Right forelimb (tissue), 1 donor: ENCODE results near the gene MITF.
"Not testable (repeated sequence)": the region's sequence is repeated elsewhere in the genome, so short reads cannot be mapped to it uniquely, and the experiment has no call there.

ENCODE experiments used
- DNase-seq: peaks from one replicate; pipeline ENCODE4 v3.0.0-alpha.2; 2018

MITF gene

DNA sequence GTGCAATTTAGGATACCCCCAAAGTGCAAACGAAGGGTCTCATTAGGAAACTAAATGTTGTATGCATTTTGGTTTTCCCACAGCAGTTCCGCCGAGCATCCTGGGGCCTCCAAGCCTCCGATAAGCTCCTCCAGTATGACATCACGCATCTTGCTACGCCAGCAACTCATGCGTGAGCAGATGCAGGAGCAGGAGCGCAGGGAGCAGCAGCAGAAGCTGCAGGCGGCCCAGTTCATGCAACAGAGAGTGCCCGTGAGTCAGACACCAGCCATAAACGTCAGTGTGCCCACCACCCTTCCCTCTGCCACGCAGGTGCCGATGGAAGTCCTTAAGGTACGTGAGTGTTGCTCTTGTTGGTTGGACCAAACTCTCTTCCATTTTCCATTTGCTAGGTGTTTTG lies 139.8 kb downstream of the MITF start:
- no peak for DNase-seq

DNA sequence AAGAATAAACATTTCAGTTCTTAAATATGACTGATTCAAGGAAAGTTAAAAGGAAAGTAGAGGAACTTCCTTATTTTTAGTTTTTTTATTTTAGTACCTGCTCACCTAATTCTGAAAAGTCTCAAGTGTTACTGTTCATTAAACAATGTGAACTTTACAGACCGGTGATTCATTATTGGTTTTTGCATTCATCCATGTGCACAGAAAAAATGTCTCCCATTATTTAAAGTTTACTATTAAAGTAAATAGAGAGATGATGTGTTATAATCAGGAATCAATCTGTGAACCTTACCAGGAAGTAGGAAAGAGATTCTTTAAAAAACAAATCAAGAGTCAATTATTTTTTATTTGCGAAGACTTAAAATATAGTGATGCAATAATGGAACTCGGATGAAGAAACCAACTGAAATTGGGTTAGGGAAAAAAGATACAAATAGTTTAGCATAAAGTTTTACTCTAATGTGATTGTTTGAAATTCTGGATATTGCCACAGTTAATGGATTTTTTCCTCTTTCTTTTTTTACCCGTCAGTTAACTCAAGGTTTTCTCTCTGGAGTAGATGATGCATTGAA lies 140.9 kb downstream of the MITF start:
- no peak for DNase-seq

DNA sequence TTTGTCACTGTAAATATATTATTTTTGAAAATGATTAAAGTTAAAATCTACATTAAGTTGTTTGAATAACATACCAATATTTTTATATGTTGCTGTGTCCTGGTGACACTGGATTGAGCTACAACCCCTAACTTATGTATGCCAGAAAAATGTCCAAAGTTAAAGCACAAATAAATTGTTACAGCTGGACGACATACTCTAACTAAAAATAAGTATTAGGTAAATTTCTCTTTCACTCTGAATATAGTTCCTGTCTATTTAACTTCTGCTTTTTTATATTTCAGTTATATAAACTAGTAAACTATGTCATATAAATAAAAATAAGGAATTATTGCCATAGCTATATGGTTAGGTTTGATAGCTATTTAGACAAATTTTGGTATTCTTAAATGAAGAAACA lies 141.8 kb downstream of the MITF start:
- no peak for DNase-seq

DNA sequence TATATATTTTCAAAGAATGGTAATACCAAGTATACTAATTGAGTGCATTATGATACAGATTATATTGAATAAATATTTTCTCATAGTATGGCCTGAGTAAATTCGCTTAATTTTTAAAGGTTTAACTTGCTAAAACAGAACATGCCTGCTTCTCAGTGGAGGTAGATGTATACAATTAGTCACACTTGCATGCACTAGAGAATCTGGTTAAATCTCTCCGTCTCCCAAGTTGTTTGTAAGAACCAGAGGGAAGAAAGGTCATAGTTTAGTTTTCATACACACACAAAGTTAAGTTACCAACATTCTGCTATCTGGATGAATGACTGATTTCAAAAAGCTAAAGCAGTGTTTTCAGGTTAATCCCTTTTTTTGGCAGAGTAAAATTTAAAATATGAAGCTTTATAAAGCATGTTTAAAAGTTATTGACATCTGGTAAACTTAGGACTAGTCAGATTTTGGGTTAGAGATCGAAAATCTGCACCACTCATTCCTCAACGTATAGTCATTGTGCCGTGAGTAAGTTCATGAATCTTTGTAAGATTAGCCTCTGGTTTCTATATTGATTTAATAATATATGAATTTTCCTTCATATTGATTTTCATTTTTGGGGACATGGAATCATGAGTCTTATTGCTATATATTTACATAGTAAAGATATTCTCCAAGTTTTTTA lies 142.6 kb downstream of the MITF start:
- no peak for DNase-seq

DNA sequence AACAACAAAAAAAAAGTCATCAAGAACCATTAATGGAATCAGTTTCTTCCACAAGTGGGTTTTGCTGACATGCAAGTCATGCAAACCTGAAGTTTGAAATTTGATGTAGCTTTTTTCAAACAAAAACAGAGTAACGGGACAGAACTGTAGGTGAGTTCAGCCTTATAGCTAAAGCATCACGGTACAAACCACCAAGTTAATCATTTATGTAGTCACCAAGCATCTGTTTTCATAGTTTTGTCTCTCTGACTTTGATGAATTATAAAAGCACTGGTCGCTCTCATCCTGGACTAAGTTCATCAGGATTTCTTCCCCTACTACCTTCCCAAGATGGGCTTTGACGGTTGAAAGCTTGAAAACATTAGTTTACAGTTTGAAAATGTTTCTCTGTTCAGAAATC lies 143.3 kb downstream of the MITF start:
- DNase-seq = no peak

DNA sequence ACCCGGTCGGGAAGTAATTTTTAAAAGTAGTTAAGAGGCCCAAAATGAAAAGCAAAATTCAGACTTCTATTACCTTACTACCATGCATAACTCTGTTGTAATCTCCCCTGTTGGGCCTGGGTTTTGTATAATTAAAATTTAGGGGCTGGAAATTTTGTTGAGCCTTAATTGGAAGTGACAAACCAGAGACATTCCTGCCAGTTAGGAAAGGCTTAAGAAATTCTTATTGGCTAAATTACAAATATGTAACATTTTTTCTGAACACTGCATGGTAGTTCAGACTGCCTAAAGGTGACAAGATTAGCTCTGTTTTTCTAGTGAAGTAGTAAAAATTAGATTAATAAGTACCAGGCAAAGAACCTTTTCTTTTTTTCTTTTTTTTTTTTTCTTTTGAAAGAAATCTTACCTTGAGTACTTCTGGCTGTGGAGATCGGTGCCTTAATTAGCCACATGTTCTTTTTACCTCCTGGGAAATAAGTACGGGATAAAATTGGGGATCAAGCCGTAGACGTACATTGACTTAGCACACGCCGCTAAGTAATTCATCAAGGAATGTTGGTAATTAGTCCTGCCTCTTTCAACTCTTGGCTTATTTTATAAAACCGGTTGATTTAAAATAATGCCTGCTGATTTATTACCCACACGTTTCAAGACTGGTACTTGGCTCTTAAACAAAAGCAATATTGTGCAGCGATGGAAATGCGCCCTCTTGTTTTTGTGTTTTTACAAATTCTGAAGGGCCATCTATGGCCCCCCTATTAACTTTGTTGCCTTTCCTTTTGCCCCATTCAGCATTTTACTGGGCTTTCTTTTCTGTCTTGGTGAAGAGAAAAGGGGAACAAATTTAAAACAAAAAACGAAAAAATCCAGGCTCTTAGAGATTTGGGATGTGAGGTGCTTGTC lies 149.0 kb downstream of the MITF start:
- no peak for DNase-seq

DNA sequence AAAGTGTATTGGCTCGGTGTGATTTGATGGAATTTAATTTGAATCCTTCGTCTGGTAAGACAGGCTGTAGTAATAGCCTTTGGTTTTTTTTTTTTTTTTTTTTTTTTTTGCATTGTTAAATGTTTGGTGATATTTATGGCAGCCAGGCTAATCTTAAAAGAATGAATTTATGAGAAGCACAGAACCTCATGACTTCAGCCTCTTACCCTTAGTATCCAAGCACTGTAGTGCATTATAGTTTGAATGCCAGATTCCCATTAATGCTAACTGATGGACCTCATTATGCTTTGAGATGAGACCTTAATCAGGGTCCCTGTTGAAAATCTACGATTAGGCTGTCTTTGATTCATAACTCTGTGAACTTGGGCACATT lies 149.7 kb downstream of the MITF start:
- no peak for DNase-seq

DNA sequence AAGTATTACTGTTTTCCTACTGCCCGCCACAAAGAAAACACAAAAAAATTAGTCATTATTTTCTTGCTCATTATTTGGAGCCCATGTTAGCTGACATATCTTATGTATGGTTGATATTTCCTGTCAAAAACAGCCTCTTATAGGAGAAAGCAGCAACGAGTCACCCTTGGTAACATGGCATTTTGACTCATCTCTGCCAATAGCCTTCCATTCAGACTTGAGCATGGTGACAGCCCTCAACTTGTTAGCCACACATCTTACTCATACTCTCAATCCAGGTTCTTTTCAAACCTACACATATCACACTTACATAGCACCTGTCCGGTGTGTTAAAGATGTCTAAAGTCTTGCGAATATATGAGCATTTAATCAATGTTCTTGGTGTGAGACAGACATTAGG lies 150.8 kb downstream of the MITF start:
- no peak for DNase-seq

DNA sequence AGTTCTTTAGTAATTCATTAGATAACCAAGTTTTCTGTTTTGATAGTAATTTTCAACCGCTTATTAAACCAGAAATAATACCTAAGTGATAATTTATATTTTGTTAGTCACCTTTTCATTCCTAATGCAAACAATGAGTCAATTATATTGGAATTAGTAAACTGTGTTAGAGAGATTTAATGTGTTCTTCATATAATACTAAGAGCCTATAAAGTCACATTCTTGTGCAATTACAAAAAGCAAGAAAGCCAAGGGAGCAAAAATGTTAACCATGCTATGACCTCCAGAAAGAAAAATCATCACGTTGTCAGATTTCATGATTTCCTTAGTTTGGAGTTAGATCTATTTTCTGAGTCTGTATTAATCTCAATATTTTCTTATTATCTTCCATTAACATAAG lies 151.4 kb downstream of the MITF start:
- no peak for DNase-seq

DNA sequence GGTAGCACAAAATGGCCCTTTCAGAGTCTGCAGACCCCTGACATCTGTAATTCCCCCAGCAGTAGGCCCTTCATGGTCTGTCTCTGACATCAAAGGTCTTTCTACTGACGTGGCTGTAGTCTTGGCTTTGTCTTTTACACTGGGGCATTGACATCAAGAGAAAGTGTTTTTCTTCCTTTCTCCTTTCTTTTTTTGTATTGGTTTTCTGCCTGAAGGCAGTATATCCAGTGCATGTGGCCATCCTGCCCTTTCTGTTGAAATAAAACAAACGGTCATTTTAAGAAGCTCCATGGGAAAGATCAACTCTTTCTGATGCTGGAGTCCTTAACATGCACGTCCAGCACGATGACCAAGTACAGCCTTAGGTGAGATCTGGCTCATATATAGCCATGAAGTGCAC lies 153.4 kb downstream of the MITF start:
- DNase-seq = no peak

DNA sequence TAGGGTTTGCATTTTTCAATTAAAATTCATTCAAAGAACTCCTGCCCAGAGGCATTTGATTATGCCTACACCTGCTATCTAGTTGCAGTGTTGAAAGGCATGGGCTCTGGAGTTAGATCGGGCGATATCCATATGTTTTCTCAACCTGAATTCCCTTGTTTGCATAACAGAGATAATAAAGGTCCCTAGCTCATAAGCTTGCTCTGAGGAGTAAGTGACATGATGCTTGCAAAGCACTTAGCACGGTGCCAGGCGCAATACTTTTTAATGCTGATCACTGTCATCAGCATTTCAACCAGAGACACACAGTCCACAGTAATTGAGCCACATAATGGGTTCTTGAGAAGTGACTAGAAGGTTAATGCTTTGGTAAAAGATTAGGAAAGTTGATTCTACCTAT lies 154.0 kb downstream of the MITF start:
- no peak for DNase-seq

DNA sequence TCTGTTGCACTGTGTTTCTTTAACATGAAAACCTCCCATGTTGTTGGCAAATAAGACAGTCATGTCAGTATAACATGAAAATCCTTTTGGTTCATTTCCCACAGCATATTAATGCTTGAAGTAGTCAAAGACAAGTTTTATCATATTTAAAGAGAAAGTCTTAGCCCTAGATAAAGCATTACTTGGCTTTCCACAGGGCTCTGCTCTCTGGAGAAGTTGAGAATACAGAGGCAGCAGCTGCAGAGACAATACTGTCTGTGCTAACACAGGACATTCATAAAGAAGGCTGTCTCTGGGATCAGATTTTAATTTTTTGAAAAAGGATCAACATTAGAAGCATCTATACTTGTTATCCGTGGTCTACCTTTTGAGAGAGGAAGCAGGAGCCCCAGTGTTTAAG lies 156.8 kb downstream of the MITF start:
- DNase-seq = no peak

DNA sequence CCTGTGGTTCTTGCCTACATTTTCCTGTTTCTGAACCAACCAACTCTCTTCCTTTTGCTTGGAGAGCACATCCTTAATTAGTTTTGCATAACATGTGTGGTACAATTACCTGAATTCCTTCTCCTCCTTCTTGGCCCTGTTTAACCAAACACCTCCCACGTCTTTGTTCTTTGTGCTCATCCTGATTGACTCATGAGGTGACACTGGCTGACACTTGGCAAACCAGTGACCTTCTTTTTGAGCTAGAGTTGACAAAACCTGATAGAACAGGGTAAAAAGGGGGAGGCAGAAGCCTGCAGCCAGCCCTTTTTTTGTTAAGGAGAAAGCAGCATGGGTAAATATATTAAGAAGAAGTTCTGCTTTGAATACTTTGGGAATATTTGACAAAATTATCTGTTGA lies 161.1 kb downstream of the MITF start:
- no peak for DNase-seq

DNA sequence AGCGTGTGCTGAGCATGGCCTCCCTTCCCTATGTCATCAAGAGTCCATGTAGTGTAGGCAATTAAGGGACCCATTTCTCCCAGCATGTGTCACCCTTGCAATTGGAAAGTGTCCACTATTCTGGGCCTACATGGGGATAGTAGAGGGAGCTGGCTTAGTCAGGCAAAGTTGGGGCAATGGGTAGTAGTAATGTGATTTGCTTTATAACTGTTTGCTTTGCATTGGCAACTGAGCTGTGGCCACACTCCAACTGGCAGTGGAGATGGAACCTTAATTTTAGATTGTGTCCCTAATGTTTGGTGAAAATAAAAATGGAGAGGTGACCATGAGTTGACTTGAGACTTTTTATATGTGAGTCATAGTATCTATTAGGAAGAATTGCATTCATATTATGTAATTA lies 162.5 kb downstream of the MITF start:
- DNase-seq = no peak

DNA sequence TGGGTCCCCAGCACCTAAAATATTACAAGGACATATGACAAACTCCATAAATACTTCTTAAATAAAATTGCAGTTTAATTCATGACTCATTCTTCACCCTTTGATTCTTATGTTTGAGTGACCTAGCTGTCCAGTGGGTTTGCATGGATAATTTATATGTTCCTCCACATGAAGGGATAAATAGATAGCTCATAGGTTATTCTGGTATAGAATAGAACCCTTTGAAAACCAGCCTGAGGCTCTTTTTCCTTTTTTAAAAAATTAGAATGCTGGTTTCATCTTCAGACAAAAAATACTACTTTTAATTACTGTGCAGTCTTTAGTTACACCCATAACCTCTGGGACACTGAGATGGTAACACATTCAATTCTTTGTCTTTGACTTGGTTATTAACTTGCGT lies 163.1 kb downstream of the MITF start:
- no peak for DNase-seq

DNA sequence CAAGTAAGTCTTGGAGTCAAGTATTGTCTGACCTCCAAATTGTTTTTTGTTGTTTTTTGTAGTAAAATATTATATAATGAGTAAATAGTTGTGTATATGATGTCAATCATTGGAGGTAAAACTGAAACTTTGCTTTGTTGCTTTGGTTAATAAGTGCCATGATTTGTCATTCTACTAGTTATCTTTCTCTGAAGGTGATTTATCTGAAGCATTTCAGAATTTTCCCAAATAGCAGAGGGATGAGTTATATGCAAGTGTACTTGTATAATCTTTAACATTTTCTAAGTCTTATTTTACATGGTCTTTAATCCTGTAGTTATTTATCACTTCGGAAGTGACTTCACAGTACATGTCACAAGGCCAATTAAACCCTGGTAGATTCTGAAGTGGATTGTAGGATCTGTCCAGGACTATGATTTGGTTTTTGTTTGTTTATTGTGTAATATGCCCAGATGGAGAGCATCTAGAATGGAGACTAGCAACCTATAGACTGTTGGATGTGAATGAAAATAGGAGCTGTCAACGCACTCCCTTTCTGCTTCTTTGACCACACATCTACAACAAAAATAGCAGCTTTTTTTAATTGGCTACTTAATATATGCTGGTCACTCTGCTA lies 167.2 kb downstream of the MITF start:
- DNase-seq = no peak

DNA sequence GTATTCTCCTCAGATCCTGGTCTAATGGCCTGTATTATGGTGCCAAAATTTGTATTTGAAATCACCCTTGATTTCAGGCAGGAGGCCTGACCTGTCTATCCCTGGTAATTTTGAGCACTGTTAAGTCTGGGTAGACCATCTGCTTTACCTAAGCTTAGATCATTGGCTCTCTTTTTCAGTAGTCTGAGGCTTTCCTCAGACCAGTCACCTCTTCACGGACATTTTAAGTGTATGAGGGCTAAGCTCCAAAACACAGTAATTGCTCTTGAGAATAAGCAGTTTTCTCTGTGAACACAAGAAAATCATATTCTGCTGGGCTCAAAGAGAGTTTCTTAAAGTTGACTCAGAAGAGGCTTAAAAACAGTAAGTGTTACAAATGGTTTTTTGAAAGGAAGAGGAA lies 168.3 kb downstream of the MITF start:
- DNase-seq = no peak

DNA sequence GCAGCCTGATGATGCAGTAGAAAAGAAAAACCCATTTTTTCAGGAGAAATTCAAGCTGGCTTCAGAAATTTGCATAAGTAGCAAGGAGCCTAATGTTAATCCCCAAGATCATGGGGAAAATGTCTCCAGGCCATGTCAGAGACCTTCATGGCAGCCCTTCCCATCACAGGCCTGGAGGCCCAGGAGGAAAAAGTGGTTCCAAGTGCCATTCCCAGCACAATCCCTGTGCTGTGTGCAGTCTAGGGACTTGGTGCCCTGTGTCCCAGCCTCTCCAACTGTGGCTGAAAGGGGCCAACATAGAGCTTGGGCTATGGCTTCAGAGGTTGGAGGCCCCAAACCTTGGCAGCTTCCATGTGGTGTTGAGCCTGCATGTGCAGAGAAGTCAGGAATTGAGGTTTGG lies 170.6 kb downstream of the MITF start:
- not testable (repeated sequence) for DNase-seq

DNA sequence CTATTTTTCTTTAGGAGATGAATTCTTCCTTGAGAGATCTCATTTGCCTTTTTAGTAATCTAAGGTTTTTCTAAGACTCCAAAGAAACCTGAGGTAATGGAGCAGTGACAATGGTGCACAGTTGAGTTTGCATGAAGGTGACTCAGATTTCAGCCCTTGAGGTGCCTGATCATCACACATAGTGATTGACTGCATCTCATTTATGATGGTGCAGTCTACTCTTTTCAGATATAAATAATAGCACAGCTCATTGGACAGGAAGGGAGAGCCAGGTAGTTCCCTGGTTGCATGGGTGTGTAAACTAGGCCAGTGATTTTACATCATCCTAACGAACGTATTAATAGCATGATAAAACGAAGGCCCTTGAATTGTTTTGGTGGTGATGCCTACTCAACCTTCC lies 174.2 kb downstream of the MITF start:
- no peak for DNase-seq

DNA sequence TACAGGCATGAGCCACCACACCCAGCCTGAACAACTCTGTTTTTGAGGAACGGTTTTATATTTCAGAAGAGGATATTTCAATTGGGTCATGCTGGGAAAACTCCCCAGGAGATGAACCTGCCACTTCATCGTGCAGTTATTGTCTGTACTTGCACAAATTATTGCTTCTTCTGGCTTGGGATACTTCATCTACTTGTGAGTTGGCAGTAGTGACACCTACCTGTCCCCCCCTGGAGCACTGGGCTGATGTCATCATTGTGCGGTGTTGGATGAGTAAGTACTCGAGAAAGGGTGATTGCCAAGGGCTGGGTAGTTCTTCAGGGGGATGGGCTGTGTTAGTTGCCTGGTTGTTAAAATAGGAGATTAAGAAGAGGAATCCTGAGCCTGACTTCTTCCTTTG lies 175.1 kb downstream of the MITF start:
- DNase-seq = no peak

DNA sequence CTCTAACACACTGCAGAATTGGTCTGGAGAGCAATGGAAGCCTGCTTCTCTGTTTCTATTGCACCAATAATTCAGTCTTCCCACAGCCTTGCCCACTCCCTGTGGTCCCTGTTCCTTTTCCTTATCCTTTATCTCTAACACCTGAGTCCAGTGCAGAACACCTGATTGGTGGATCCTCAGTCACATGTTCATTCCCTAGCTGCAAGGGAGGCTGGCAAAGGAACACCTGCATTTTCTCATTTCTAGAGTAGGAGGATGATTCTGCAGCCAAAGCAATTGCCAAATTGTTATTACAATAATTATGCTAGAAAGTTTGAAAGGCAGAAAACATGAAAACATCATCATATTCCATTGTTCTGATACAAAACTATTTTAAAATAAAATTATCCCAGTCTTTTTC lies 176.5 kb downstream of the MITF start:
- DNase-seq = no peak

DNA sequence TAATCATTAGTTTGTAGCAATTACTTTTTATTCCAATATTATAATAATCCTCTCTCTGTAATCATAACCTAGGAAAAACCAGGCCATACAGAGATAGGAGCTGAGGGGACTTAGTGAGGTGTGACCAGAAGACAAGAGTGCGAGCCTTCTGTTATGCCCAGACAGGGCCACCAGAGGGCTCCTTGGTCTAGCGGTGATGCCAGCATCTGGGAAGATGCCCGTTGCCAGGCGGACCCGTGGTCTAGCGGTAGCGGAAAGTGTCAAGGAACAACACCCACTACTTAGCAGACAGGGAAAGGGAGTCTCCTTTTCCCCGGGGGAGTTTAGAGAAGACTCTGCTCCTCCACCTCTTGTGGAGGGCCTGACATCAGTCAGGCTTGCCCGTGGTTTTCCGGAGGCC lies 180.7 kb downstream of the MITF start:
- not testable (repeated sequence) for DNase-seq

DNA sequence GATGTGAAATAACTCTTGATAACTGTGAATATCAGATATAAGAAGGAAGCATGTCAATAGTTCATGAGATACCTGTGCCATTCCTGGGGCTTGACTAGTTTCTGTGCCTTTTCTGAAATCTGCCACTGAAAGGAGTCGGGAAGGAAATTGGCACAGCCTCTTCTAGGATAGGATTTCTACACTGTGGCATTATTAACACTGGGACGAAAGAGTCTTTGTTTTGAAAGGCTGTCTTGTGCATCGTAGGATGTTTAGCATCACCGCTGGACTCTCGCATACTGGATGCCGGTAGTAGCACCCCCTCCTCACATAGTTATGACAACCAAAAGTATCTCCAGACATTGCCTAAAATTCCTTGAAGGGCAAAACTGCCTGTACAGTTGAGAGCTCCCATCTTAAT lies 182.4 kb downstream of the MITF start:
- no peak for DNase-seq

DNA sequence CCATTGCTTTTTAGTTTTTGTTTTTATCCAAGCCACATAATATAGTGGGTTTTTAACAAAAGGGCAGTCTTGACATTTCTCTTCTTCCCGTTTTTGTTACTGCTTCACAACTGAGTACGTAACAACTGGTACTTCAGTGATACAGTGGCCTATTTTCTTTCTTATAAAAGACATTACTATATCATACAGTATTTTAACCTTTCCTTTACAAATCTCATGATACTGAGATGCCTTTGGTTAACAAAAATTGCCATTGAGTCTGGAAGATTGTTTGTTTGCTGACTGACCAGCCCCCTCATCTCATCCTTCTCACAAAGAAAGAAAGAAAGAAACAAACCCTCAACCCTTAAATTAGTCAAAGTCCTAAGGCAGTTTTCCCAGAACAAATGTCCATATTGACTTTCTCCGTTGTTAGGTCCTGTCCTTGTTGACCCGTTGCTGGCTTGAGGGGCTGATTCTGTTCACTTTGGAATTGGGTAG lies 183.3 kb downstream of the MITF start:
- no peak for DNase-seq
